ENCODE measurements around the gene ALG3.

DNA sequence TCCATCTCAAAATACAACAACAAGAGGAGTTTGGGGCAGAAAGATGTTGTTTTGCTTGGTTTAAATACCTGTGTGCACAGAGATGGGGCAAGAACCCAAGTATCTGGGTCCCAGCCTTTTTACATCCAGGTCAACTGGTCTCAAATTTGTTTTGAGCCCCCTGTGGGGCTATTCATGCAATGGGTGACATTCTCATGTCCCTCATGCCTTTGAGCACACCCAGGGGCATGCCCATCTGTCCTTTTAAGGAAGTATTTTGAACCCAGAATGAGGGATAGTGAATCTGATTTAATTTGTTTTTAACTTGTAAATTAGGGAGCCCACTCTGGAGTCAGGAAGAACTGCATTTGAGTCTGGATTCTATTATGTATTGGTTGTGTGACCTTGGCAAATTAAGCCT, 47.9 kb downstream of the ALG3 start:
- TF ChIP-seq TARDBP (IDR thresholded peaks at IDR 0.05): no peak
- no peak for TF ChIP-seq ARNT (IDR thresholded peaks at IDR 0.05)
- TF ChIP-seq, protein P1, sequence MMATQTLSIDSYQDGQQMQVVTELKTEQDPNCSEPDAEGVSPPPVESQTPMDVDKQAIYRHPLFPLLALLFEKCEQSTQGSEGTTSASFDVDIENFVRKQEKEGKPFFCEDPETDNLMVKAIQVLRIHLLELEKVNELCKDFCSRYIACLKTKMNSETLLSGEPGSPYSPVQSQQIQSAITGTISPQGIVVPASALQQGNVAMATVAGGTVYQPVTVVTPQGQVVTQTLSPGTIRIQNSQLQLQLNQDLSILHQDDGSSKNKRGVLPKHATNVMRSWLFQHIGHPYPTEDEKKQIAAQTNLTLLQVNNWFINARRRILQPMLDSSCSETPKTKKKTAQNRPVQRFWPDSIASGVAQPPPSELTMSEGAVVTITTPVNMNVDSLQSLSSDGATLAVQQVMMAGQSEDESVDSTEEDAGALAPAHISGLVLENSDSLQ (IDR thresholded peaks at IDR 0.05): no peak
- no peak for TF ChIP-seq FOXM1 (IDR thresholded peaks at IDR 0.05; ENCODE audit: borderline replicate concordance)
- no peak for TF ChIP-seq NFRKB (IDR thresholded peaks at IDR 0.05)
- no peak for TF ChIP-seq HDGF (IDR thresholded peaks at IDR 0.05; ENCODE audit: borderline replicate concordance)
- TF ChIP-seq FOXK2 (IDR thresholded peaks at IDR 0.05): no peak

Measured in HEK293T (cell line).